GM21526 (cell line): Measurements from ENCODE around the gene PARD3.
"Not testable (repeated sequence)": the region's sequence is repeated elsewhere in the genome, so short reads cannot be mapped to it uniquely, and the experiment has no call there.

Source experiments
- ATAC-seq: cut with Tn5 transposase; IDR thresholded peaks from one replicate; pipeline ENCODE4 v1.9.1; 2021; ENCODE audit warnings: moderate library complexity; ENCODE audit not compliant: unreplicated experiment, low FRiP score

The PARD3 gene

DNA sequence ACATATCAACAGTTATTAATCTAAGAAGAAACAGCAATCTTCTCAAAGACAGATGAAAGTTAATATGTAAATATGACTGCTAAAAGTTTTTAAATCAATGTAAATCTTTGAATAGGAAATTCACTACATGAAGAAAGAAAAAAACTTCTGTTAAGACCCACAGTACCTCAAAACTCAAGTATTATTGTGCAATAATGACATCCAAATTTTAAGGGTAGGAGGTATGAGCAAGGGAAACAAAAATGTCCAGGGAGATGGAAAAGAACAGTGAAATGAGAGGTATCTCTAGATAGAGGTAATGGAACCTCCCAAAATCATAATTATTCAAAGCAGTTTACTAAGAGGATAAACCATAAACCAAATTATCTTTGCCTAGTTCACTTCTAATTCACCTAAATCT lies 436.8 kb downstream of the PARD3 start:
- ATAC-seq, result no peak

GRCh38 chr10:34377833-34378232 lies 437.3 kb downstream of the PARD3 start:
- ATAC-seq, result no peak

DNA sequence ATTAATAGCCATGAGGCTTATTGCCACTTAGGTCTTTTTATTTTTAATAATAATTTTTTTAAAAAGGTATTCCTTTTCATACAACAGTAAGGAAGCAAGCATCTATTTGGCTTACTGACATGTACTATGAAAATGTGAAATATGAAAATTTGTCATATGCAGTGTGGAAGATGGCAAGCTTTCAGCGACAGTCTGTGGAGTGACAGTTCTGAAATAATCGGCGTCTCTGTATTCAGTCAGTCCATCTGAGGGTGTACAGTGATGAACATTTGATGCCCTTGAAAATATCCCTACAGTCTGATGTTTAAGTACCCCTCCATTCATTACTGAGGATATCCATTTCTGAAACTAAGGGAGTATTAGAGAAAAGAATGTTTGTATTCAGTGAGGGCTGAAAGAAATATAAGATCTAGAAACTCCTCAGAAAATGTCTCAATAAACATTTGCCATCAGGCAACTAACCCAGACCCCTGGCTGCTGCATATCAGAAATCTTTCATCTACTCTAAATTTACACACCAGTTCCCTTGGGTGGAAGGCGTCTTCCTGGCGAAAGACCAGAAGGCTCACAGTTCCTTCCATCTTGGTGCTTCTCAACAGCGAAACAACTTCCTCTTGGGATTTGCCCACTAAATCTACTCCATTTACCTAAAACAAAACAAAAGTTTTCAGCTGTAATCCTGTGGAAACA lies 440.6 kb downstream of the PARD3 start:
- no peak for ATAC-seq

DNA sequence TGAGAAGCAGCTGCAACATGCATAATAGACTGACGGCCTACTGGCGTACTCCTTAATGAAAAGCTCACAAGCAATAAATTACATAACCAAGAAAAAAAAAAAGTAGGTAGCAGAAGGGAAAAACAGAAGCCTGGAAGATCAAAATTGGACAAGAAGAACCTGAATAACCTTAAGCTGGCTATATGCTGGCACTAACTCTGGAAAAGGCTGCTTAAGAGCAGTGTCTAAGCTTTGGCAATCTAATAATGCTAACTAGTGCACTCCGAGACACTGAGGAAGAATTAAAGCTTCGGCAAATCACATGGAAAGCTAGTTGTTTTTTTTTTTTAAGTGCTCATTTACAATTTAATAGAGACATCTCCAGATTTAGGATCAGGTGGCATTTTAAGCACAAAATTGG lies 441.9 kb downstream of the PARD3 start:
- no peak for ATAC-seq

DNA sequence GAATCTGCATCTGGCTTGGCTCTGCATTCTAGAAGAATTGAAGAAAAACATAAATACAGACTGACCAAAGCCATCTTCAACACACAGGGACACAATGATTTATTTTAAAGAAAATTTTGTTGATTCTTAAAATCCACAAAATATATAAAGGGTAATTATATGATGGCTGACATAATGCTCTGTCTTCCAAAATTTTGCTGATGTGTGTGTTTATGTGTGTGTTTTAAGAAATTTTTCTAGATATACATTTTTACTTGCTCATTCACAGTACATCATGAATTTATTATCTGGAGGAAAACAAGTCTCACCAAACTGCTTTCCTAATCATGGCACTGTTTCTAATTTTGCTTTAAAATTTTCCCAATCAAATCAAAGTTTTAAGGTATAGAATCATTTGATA lies 442.6 kb downstream of the PARD3 start:
- no peak for ATAC-seq

- ATAC-seq, result no peak
These were observed 445.0 kb downstream of the PARD3 start for GRCh38 chr10:34370126-34370525.

- no peak for ATAC-seq
These were observed 446.0 kb downstream of the PARD3 start for GRCh38 chr10:34369120-34369519.

- ATAC-seq, result no peak
These were observed 450.7 kb downstream of the PARD3 start for GRCh38 chr10:34364253-34365037.

DNA sequence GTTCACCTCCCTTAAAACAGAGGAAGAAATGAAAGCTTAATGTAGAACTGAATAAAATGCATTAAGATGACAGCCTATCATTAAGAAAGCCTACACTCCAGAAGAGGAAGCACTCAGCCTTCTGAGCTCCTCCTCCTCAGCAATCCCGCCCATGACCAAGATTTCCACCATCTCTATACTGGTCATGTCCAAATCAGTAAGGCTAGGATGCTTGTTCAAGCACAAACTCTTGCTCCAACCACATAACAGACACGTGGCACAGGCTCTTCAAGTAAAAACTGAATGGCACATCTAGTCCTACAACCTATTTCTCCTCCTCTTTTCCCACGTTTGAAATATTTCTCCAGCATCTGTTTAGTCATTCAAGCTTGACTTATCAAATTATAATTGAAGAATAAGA lies 454.1 kb downstream of the PARD3 start:
- no peak for ATAC-seq

DNA sequence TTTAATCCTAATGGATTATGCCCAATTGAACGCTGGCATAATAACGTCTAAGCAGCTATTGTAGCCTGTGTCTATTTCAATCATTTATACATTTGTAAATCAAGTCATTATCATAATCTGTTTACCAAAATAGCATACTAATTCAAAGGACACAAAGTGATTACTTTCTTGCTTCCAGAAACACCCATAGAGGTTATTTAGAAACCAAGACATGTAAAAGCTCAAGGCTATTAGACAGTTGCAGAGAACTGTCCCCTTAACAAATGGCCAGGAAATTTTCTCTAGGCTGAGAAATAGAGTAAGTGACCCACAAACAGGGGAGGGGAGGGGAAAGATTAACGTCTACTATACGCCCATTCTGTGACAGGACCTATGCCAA lies 455.7 kb downstream of the PARD3 start:
- no peak for ATAC-seq

DNA sequence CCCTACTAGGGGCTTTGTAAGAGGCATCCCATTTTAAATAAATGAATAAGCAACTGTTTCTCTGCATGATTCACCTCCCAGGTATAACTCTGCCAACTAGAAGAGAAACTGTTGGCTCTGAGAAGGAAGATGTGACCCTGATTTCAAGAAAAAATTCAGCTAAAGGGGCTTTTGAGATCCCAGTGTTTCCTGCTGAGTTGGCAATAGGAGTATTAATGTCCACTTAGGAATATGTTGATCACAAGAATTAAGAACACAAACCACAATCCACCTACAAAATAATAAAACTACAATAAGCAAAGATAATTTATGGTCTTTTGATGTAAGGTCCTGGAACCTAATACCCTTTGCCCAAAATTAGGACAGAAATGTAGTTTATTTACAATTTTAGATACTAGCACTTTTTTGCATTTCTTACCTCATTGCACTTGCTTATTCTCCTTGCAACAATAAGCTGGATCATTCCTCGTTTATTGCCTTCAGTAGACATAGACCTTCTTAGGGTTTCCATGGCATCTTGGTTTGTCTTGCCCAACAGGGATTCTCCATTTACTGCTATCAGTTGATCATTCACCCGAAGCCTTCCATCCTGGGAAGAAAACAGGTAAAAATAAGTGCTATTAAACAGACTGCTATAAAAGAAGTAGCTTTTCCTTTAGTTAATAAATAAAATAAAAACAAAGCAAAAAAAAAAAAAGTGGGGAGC lies 456.2 kb downstream of the PARD3 start:
- ATAC-seq, result no peak

DNA sequence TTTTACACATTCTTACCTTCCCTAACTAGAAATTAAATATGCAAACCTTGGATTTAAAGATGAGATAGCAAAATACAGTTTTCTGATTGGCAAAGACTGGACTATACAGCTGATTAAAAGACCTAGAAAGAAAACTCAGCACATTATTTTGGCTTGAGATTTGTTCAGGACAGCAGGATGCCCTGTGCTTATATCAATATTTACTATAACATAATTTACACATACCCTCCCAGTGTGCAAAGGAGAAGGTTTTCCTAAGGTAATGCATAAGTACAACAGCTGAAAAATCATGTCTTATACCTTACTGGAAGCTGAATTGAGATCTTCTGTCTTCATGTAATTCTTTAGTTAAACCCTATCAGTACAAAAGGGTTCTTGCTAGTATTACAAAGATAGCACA lies 458.6 kb downstream of the PARD3 start:
- no peak for ATAC-seq

GRCh38 chr10:34353530-34353929 lies 461.6 kb downstream of the PARD3 start:
- not testable (repeated sequence) for ATAC-seq

GRCh38 chr10:34352599-34353204 lies 462.4 kb downstream of the PARD3 start:
- not testable (repeated sequence) for ATAC-seq

- no peak for ATAC-seq
These were observed 463.9 kb downstream of the PARD3 start for GRCh38 chr10:34351161-34351560.

DNA sequence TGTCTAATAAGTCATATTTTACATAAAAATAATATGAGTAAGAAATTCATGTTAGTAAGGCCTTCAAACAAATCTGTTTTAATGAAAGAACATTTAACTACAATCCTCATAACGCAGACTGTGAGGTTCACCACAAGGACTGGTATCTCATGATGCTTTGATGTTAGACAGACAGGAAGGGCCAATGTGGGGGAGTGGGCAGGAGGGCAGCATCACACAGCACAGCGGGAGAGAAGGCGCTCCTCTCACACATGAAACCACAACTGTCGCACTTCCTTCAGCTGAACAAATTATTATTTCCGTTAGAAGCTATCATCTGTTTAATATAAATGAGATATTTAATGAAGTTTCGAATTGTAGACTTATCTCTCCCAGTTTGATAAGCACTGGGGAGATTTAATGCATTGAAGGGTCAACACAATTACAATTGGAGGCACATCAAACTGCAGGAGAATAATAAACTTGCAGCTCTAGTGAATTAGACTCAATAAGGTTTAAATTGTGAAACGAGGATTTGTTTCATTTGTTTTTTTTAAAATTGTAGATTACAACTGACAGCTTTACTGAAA lies 466.1 kb downstream of the PARD3 start:
- no peak for ATAC-seq

- ATAC-seq, result no peak
These were observed 467.1 kb downstream of the PARD3 start for GRCh38 chr10:34348021-34348420.

- ATAC-seq, result no peak
These were observed 468.0 kb downstream of the PARD3 start for GRCh38 chr10:34347131-34347530.

GRCh38 chr10:34346516-34347100 lies 468.5 kb downstream of the PARD3 start:
- ATAC-seq, result no peak

DNA sequence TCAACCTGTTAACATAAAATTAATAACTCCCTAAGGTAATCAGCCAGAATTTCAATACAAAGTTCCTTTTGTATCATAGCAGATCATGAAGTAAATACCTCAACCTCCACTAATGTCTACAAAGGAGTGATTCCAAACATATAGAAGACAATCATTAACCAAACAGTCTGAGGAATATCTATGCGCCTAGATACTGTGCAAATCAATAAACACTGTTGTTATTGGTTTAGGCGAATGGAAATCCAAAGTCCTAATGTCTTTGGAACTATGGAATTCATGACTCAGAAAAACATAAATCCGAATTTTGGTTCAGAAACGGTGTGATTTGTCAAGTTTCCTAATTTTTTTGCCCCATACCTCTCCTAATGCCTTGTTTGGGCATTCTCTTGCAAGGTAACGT lies 469.7 kb downstream of the PARD3 start:
- no peak for ATAC-seq
